HEK293T (cell line): Measurements from ENCODE around the gene MRPS11.

Experiments
- ARNT ChIP-seq: fragments of 450-650 bp; IDR thresholded peaks from 2 replicates; pipeline ENCODE4 v1.6.1; 2017; ENCODE audit warnings: mild to moderate bottlenecking
- BHLHE40 ChIP-seq: fragments of 450-650 bp; IDR thresholded peaks from 2 replicates; pipeline ENCODE4 v1.6.1; 2016; ENCODE audit warnings: mild to moderate bottlenecking, moderate library complexity, borderline replicate concordance
- ELF4 ChIP-seq: fragments of 450-650 bp; IDR thresholded peaks from 2 replicates; pipeline ENCODE4 v1.6.1; 2017; ENCODE audit warnings: antibody characterized with exemption
- HDGF ChIP-seq: fragments of 450-650 bp; IDR thresholded peaks from 2 replicates; pipeline ENCODE4 v1.6.1; 2017; ENCODE audit warnings: antibody characterized with exemption, borderline replicate concordance
- LEF1 ChIP-seq: fragments of 450-650 bp; IDR thresholded peaks from 2 replicates; pipeline ENCODE4 v1.6.1; 2017; ENCODE audit warnings: mild to moderate bottlenecking, borderline replicate concordance
- NFRKB ChIP-seq: fragments of 450-650 bp; IDR thresholded peaks from 2 replicates; pipeline ENCODE4 v1.6.1; 2016; ENCODE audit warnings: mild to moderate bottlenecking, moderate library complexity
- SUZ12 ChIP-seq: fragments of 450-650 bp; IDR thresholded peaks from 2 replicates; pipeline ENCODE4 v1.6.1; 2016; ENCODE audit warnings: mild to moderate bottlenecking
- ZNF384 ChIP-seq: fragments of 450-650 bp; IDR thresholded peaks from 2 replicates; pipeline ENCODE4 v1.6.1; 2016

- TF ChIP-seq ELF4 (no peak), HDGF (no peak), NFRKB (no peak), ZNF384 (no peak), SUZ12 (no peak), LEF1 (no peak), ARNT (no peak), BHLHE40 (no peak)
These were observed 41.8 kb downstream of the MRPS11 start for GRCh38 chr15:88509321-88509720.
